ENCODE results near the gene RNF13.
A peak's percentile ranks its signal among the peaks of the same experiment; 100 is the strongest.

The RNF13 gene, protein sequence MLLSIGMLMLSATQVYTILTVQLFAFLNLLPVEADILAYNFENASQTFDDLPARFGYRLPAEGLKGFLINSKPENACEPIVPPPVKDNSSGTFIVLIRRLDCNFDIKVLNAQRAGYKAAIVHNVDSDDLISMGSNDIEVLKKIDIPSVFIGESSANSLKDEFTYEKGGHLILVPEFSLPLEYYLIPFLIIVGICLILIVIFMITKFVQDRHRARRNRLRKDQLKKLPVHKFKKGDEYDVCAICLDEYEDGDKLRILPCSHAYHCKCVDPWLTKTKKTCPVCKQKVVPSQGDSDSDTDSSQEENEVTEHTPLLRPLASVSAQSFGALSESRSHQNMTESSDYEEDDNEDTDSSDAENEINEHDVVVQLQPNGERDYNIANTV

DNA sequence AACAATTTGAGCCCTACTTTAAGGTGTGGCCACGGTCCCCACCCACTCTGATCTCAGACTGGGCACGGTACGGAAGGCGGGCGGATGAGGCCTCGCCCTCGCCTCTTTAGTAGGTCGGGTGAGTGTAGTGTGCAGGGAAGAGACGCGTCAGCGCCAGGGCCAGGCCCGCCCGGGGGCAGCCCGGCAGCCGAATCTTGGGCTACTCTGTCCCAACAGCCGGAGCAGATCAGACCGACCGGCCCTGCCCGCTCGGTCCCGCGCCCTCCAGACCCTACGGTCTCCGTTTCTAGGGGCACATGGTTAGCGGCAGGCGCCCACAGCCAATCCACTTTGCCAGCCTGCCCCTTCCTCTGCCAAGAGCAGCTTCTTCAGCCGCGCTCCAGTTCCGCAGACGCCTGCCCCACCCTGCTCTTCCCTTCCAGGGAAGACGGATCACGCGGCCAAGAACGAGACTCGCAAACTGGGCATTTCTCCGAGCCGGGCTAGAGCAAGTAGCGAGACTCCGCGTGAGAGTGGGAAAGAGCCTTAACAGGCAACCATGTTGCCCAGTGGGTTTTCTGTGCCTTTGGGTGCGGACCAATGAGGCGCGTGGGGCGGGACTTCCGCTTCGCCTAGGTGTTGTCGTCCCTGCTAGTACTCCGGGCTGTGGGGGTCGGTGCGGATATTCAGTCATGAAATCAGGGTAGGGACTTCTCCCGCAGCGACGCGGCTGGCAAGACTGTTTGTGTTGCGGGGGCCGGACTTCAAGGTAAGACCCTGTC, at the start of gene RNF13:
Gene RNF13 (plus strand): TSS at position 610 of the 761 bp plus-strand sequence. CDS start 32,812 bp downstream, outside the sequence.
- DNase-seq, result peak; percentile 91

DNA sequence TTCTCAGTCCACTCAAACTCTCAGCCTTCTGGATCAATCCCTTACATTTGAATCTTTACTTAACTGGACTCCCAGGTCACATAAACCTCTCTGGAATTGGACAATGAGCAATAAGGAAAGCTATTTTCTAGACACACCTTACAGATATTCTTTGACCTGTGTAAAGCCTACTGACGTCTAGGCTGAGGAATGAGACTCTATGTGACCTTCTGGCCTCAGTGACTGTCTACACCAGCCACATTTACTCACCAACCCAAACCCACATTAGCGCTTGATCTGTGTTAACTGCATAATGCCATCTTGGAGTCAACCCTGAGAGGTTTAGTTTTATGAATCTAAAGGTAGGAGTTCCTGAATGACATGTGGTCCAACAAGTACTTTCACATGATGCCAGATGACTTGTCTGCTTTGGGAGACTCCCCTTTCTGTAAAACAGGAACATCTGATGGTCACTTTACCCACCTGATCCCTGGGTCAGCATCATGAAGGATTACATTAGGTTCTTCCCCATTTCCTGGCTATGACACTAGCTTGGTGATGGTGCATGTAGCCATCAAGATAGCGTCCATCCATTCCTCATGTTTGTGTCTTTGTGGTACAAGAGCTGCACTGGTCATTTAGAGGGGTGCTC, 49.3 kb upstream of the RNF13 start:
- DNase-seq, result no peak

DNA sequence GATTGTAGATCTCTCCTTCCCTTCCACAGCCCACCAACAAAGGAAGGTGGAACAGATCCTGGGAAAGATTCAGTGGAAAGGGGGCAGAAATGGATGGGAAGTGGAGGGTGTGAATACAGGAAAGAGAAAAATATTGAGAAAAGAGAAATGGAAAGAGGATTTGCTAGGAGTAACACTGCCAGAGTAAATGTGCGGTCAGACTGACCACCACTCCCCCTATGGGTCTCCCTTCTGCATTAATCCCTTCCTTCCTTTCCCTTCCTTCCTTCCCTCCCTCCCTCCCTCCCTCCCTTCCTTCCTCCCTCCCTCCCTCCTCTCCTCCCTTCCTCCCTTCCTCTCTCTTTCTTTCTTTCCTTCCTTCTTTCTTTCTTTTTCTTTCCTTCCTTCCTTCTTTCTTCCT, 48.7 kb upstream of the RNF13 start:
- no peak for DNase-seq

DNA sequence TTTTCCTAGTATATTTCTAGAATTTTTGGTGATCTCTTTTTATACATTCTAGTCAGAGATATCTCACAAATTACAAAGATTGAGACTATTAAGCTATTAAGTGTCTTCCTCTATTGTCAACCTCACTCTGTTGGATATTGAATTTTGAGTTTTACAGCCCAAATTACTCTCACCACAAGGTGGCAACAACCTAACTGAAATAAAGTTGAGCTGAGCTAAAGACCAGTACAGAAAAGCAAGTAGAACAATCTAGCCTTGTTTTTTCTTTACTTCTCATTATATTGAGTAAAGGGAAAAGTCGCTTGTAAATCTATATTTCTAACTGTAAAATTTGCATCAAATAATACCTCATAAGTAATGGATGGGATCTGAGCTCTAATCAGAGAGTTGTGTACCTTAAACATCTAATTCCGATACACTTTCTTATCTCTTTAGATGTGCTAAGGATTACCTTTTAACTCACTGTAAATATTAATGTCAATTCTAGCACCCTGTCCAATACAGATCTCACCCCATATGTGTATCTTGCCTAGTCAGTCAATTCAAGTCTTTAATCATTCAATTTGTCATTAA, 47.2 kb upstream of the RNF13 start:
- DNase-seq, result no peak

DNA sequence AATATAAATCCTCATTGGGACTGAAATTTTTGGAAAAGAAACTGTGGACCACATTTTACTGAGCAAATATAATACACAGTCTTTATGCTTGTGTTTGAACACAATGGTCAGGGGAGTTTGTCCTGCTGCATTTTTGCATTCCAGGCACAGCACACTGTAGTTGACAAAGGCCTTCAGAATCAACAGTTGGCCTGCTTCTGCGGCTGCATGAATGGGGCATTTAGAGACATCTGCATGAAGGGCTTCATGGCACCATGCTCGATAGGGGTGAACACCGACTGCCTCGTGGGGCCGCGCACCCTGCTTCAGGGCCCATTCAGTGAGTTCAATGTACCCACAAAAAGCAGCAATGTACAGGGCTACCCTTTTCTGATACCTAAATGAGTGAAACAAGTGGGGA, 45.3 kb upstream of the RNF13 start:
- no peak for DNase-seq

DNA sequence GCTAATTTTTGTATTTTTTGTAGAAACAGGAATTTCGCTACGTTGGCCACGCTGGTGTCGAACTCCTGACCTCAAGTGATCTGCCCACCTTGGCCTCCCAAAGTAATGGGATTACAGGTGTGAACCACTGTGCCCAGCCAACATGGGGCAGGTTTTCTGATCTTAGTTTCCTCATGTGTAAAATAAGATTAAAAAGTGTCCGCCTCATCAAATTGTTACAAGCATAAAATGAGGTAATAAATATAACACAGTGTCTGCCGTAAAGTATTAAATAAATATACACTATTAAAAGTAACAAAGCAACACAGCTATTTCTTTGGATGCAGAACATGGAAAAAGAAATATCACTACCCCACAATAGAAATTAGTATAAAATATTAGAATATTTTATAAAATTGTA, 44.3 kb upstream of the RNF13 start:
- DNase-seq, result no peak

DNA sequence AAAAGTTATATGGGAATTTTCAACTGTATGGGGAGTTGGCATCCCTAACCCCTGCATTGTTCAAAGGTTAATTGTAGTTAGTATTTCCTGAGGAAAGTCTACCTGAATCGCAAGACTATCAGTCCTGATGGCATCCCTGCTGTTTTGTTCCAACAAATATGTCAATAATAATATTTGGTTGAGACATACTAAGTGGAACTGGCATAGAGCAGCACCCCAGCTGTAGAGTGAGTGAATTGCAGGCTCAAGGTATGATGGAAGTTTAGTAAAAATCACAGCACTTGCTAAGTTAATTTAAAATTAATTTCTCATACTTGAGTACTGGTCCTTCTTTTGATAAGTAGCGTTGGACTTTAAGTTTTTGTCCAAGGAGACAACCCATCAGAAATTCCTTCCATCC, 42.8 kb upstream of the RNF13 start:
- no peak for DNase-seq

DNA sequence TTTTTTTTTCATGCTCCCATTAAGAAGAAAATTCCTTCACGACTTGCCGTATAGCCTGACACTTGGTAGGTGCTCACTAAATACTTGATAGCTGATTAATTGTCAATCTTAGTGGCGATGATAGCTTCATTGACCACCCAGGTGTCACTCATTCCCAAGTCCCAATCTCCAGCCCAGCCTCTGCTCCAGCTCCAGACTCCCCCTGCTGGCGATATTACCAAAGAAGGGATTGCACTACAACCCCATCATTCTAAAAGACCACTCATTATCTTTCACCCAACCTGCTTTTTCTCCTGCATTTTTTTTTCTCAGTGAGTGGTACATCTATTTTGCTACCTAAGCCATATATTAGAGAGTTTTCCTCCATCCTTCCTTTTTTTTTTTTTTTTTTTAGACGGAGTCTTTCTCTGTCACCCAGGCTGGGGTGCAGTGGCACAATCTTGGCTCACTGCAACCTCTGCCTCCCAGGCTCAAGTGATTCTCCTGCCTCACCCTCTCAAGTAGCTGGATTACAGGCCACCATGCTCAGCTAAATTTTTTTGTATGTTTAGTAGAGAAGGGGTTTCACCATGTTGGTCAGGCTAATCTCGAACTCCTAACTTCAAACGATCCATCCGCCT, 41.3 kb upstream of the RNF13 start:
- no peak for DNase-seq

DNA sequence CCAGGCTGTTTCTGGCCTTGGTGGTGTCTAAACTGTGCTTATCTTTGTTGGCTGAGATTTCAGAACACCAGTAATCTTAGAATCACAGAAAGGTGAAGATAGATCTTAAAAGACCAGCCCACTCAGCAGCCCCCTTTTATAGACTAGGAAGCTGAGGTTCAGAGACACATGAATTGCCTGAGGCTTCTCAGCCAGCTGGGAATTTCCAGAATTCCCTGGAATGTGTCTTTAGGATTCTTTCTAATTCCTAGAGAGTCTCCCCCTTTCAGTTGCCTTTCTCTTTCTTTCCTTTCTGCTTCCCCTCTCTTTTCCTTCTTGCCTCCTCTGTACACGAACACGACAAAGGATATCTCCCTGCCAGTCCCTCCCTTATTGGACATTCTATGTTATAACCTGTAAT, 40.2 kb upstream of the RNF13 start:
- DNase-seq, result no peak

DNA sequence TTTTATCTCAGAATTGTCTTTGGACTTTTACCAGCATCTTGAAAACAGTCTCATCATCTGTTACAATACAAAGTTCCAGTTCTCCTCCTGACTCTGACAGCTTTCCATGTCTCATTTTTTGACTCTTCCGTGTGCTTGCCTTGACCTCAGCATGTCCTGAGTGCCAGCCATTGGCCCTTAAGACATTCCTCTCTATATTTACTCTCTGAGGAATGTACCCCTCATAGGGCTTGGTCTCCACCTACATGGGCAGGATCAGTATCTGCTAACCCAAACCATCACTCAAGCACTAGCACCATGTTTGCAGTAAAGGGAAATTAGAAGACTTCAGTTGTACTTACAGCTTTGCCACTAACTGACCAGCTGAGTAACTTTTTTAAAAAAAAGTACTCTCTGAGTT, 36.8 kb upstream of the RNF13 start:
- no peak for DNase-seq

DNA sequence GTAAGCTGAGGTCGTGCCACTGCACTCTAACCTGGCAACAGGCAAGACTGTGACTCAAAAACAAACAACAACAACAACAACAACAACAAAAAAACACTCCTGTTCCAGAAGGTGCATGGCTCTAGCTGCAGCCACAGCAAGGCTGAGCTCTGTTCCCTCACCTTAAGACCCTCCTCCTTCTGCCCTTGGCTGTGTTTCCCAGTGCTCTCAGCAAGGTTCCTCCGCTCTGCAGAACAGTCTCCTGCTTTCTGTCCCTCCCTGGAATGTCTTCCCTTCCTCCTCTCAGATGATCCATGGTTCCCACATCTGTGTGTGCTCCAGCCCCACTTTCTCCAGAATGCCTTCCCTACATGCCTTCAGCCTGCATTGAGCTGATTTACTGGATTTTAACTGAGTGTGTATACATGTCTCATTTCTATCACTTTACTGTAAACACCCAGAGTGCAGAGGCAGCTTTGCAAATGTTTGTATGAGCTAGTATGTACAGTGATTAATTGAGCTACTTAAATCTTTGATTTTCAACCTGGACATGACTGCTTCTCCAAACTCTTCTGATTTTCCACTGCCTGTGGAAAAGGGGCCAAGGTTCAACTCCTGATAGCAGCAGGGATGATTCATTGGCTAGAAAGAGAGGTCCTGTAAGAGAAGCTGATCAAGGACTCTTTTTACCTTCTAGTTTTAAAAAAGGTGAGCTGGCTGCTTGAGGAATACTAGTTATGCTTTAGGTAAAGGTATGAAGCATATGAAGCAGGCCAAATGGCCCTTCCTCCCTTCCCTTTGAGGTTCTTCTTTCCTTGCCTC, 35.4 kb upstream of the RNF13 start:
- DNase-seq, result no peak

DNA sequence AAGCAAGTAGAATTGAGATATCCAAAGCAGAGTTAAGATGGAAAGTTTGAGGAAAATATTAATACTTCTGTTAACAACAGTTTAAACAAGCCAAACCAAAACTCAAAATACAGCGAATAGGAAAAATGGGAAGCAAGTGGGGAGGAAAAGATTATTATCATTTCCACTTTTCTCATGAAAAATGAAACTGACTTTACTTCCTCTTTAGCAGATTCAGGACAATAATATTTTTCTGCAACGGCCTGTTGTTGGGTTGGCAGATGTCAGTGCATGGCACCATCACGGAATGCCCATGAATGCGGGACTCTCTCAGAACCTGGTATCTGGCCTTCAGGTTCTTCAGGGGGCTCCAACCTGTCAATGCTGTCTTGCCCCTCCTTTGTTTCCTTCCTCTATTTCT, 31.8 kb upstream of the RNF13 start:
- DNase-seq, result peak; percentile 30

DNA sequence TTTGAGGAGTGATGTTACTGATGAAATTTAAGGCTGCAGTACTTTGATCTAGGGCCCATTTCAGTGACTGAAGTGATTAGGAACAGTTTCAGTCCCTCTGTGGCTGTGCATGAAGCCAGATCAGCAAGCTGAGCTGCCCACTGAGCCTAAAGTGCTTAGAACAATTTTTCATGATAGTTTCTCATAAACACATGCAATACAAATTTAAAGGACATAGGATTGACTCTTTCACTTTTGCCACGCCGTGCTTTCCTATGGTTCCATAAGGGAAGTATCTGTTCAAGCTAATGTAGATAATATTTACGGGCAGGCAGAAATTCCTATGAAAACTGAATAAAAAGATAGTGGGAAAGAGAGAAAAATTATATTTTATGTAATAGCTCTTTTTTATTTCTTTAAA, 31.3 kb upstream of the RNF13 start:
- DNase-seq, result no peak

DNA sequence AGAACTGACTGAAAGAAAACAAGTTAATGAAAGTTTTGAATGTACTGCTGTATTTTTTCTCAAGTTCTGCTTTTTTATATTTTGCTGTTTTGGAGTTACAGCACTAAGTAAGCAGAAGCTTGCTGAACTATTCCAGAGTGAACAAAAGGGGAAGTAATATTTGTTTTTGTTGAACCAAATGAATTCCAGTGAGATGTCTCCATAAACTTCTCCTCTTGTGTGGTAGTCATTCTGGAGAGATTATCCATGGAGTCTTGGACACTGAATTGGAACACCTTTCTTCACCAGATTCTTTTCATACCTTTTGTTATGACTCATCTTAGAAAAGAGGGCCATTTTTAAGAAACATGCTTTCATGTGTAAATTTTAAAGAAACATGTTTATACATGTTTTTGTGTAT, 29.4 kb upstream of the RNF13 start:
- no peak for DNase-seq

DNA sequence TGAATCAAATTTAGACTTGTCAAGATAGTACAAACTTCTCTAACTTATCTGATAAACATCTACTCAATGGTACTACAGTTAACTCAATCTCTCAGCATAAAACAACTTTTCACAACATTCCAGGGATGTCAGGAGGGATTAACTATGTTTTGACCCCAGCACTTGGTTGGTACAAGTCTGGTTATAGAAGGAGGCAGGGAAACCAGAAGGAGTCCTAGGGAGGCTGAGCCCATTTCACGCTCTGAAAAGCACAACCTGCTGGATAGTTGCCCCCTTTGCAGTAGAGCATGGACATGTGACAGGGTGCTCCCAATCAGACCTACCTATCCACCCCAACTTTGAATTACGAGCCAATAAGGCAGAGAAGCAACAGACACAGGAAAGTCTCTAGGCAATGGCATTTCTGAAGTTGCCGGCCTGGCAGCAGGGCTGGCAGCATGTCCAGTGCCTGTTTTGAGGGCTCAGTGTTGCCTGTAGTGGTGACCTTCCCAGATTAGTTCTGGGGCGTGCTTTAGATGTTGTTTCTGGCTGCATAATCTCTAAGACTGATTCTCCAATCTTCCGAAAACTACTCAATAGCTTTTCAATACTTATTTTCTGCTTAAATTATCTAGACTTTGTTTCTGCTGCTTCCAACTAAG, 28.8 kb upstream of the RNF13 start:
- DNase-seq, result no peak

DNA sequence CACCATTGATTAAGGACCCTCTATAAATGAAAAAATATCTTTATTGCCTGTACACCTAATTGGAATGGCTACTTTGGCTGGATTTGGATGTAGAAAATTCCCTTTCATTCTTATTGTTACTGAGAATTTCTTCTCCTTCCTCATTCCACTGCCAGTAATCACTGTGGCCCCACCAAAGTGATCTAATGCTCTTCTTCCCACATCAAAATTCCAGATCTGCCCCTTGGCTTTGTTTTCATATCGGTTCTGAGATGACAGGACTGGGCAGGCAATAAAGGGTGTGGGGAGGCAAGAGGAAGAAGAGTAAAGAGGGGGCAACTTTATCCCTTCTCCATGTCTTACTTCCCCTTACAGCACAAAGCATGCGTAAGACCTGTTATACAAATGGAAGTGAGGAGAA, 22.7 kb upstream of the RNF13 start:
- no peak for DNase-seq

DNA sequence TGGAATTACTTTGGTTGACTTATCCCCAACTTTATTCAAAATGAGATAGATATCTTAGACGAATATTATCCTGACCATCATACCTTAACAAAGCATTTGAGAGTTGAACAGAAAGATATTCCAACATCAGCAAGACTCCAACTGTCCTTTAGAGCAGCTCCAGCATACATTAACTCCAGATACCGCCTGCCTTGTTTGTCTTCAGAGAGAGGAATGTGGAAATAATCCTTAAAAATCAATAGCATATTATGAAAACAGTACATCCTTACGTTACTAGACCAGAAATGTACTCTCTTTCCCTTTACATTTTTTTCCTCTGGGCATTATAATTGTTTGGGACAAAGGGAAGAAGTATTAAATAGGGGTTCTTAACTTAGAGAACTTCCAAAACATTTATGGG, 22.3 kb upstream of the RNF13 start:
- no peak for DNase-seq

DNA sequence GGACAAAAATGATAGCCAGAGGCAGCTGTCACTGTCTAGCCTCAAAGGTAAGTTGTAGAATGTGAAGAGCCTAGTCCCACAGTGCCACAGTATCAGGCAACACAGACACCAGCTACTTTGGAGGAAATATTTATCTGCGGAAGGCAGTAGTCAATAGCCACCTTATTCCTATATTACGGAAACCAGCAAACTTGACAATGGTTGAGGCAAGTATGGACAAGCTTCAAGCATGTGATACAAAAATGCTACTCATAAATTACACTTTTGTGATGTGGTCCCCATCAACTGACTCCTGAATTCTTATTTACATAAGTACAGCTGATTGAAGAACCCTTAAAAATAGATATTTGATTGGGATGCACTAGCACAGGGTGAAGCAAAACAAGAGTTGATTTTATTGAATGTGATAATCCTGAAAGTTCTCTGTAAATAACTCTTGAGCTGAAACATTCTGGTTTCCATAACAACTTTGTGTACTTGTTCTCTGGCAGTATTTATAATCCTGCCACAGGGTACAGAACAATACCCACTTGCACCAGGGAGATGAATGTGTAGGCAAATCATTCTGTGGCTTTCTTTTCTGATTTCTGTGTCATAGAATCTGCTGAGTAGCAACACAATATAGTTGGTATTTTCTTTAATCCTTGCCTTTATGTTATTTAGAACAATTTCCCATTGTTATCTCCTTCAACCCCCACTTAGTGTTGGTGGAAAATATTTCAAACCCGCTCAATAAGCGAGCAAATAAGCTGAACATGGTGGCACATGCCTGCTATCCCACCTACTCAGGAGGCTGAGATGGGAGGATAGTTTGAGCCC, 20.4 kb upstream of the RNF13 start, which contains the start of gene ANKUB1:
Gene ANKUB1 (minus strand): TSS at position 103 of the 819 bp plus-strand sequence. CDS start 188 bp downstream, outside the sequence.
- no peak for DNase-seq

DNA sequence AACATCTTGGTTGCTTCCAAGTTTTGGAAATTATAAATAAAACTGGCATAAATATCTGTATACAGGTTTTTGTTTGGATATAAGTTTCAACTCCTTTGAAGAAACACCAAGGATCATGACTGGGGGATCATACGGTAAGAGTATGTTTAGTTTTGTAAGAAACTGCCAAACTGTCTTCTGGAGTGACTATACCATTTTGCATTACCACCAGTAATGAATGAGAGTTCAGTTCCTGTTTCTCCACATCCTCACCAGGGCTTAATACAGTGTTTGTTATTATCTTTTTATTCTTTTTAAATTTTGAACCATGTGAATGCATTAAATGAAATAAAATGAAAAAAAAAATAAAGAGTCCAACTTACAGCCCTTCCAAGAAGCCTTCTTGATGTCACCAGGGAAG, 17.0 kb upstream of the RNF13 start:
- DNase-seq, result no peak

DNA sequence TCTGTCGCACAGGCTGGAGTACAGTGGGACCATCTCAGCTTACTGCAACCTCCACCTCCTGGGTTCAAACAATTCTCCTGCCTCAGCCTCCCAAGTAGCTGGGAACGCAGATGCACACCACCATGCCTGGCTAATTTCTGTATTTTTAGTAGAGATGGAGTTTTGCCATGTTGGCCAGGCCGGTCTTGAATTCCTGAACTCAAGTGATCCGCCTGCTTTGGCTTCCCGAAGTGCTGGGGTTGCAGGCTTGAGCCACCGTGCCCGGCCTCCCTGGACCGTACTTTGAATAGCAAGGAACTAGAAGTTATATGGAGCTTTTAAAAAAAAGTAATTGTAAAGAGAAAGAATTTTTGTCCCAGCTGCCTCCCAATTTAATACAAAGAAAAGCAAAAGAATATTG, 12.3 kb upstream of the RNF13 start:
- no peak for DNase-seq

DNA sequence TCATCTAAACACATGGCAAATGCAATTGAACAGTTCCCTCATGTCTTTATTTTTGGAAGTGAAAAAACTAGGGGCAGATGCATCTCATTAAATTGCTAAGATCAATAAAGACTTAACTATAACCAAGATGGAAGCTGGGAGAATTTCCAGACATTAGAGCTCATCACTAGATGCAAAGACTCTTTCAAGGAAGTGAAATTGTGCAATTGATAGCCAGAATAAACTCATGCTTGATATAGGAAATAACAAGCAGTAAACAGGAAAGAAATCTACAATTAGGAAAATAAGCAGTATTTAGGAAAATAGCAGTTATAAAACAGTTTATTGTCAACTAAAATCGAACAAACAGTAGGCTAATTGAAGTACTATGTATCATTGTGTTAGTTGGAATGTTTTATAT, 11.8 kb upstream of the RNF13 start:
- no peak for DNase-seq
